Measurements from ENCODE around the gene NIPBL.

The NIPBL gene

GRCh38 chr5:36953043-36953442, 76.5 kb downstream of the NIPBL start:
- DNase-seq (ENCODE audit: low read depth, low spot score): no peak
- in situ Hi-C loops (cut with HindIII; ENCODE audit: low sequenced_read_pairs): no loop called here
- no peak overlapping the region for H3K4me3 ChIP-seq (ENCODE audit: low read depth, low read length)
- TF ChIP-seq, protein P1, sequence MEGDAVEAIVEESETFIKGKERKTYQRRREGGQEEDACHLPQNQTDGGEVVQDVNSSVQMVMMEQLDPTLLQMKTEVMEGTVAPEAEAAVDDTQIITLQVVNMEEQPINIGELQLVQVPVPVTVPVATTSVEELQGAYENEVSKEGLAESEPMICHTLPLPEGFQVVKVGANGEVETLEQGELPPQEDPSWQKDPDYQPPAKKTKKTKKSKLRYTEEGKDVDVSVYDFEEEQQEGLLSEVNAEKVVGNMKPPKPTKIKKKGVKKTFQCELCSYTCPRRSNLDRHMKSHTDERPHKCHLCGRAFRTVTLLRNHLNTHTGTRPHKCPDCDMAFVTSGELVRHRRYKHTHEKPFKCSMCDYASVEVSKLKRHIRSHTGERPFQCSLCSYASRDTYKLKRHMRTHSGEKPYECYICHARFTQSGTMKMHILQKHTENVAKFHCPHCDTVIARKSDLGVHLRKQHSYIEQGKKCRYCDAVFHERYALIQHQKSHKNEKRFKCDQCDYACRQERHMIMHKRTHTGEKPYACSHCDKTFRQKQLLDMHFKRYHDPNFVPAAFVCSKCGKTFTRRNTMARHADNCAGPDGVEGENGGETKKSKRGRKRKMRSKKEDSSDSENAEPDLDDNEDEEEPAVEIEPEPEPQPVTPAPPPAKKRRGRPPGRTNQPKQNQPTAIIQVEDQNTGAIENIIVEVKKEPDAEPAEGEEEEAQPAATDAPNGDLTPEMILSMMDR (IDR thresholded peaks at IDR 0.05; ENCODE audit: low read depth, low read length): no peak

GRCh38 chr5:36957953-36958537, 81.5 kb downstream of the NIPBL start:
- no peak overlapping the region for H3K4me3 ChIP-seq (ENCODE audit: low read depth, low read length)
- in situ Hi-C loops (cut with HindIII; ENCODE audit: low sequenced_read_pairs): no loop called here
- no peak for DNase-seq (ENCODE audit: low read depth, low spot score)
- TF ChIP-seq, protein P1 (IDR thresholded peaks at IDR 0.05; ENCODE audit: low read depth, low read length): no peak

DNA sequence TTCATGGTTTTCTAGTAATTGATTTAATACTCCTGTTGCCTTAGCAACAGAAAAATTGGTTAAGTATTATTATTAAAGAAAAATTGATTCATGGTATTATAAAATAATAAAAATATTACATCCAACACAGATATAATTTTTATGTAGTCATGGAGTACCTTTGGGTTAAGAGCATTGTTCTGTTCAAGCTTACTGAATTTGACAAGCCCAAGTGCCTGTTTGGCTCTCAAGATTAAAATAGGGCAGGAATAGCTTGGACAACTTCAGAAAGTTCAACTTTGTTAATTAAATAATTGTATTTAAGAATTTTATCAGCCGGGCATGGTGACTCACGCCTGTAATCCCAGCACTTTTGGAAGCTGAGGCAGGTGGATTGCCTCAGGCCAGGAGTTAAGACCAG, 82.0 kb downstream of the NIPBL start:
- no peak for DNase-seq (ENCODE audit: low read depth, low spot score)
- in situ Hi-C loops (cut with HindIII; ENCODE audit: low sequenced_read_pairs): no loop called here
- TF ChIP-seq, protein P1 (IDR thresholded peaks at IDR 0.05; ENCODE audit: low read depth, low read length): no peak
- H3K4me3 ChIP-seq (ENCODE audit: low read depth, low read length): no peak overlapping the region

DNA sequence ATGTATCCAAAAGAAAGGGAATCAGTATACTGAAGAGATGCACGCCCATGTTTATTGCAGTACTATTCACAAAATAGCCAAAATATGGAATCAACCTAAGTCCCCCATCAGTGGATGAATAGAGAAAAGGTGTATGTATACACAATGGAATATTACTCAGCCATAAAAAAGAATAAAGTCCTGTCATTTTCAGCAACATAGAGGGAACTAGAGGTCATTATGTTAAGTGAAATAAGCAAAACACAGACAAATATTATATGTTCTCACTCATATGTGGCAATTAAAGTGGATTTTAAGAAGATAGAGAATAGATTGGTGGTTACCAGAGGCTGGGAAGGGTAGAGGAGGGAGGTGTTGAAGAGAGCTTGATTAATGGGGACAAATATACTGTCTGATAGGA, 88.6 kb downstream of the NIPBL start:
- H3K4me3 ChIP-seq (ENCODE audit: low read depth, low read length): no peak overlapping the region
- DNase-seq (ENCODE audit: low read depth, low spot score): no peak
- TF ChIP-seq, protein P1 (IDR thresholded peaks at IDR 0.05; ENCODE audit: low read depth, low read length): no peak
- in situ Hi-C loops (cut with HindIII; ENCODE audit: low sequenced_read_pairs): no loop called here

DNA sequence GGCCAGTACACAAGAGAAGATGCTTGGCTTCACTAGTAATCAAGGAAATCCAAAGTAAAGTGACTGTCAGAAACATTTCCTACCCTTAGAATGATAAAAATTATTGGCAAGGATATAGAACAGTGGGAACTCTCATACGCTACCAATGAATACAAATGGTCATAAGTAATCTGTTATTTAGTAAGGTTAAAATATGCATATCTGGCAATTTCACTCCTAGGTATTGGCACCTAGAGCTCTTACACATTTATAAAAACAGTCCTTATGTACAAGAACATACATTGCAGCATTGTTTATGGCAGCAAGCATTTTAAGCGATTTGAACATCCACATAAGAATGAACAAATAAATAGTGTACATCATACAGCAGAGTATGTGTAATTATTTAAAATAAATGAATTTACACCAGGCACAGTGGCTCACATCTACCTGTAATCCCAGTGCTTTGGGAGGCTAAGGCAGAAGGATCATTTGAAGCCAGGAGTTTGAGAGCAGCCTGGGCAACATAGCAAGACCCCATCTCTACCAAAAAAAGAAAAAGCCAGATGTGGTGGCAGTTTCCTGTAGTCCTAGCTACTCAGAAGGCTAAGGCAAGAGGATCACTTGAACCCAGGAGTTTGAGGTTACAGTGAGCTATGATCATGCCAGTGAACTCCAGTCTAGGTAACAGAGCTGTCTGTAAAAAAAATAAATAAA, 93.3 kb downstream of the NIPBL start:
- in situ Hi-C loops (cut with HindIII; ENCODE audit: low sequenced_read_pairs): no loop called here
- no peak for DNase-seq (ENCODE audit: low read depth, low spot score)
- no peak overlapping the region for H3K4me3 ChIP-seq (ENCODE audit: low read depth, low read length)
- TF ChIP-seq, protein P1 (IDR thresholded peaks at IDR 0.05; ENCODE audit: low read depth, low read length): no peak

GRCh38 chr5:36978196-36978595, 101.6 kb downstream of the NIPBL start:
- in situ Hi-C loops (cut with HindIII; ENCODE audit: low sequenced_read_pairs): no loop called here
- TF ChIP-seq, protein P1 (IDR thresholded peaks at IDR 0.05; ENCODE audit: low read depth, low read length): no peak
- no peak overlapping the region for H3K4me3 ChIP-seq (ENCODE audit: low read depth, low read length)
- DNase-seq (ENCODE audit: low read depth, low spot score): no peak

All from astrocyte of the spinal cord (primary cell).